Neural progenitor cell (in vitro differentiated cells): ENCODE measurements around the gene CGB2.

Experiments
- CTCF ChIP-seq: fragments of 200-600 bp; sonication (generic); IDR thresholded peaks from 2 replicates; pipeline ENCODE4 v1.5.1; 2017; ENCODE audit warnings: antibody characterized with exemption, mild to moderate bottlenecking
- EZH2 ChIP-seq: fragments of 200-600 bp; sonication (generic); IDR thresholded peaks from 2 replicates; pipeline ENCODE4 v1.6.1; 2017; ENCODE audit warnings: antibody characterized with exemption, mild to moderate bottlenecking, moderate library complexity
- EZH2phosphoT487 ChIP-seq: fragments of 200-600 bp; sonication (generic); IDR thresholded peaks from 2 replicates; pipeline ENCODE4 v1.6.1; 2017; ENCODE audit warnings: antibody characterized with exemption

DNA sequence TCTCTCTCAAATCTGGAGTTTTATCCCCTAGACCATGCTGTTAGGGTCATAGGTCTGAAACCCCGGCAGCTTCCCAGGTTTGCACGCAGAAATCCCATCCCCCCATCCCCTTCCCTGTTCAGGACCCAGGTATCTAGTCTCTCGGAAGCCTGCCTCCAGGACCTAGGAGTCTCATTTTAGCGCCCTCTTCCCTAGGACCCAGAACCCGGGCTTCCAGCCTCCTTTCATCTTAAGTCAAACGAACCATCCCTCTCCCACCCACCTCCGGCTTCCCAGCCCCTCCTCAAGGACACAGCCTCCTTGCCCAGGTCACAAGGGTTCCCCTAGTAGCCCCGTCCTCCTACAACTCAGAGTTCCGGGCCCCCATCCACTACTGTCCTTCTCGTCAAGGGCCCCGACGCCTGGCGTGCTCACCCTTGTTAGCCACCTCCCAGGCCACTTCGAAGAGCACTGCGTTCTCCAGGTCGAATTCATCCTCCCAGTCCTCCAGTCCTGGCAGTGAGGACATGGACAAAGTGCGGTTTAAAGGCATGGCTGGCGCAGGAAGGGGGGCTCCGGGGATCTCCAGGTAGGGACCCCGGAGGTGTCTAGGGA, 39.0 kb upstream of the CGB2 start:
- no peak for TF ChIP-seq EZH2phosphoT487
- no peak for TF ChIP-seq CTCF
- TF ChIP-seq EZH2: no peak
